ENCODE data around the gene MYO1G. TPM values are rescaled to one million over a fixed set of nuclear protein-coding genes. Genes with fewer than 3 reads are reported as not detected.
"Not testable (repeated sequence)": the region's sequence is repeated elsewhere in the genome, so short reads cannot be mapped to it uniquely, and the experiment has no call there.

Gene MYO1G
- polyA plus RNA-seq, 1 donor, result 0.59 TPM

- DNase-seq, result peak; percentile 99
These were observed 20.7 kb upstream of the MYO1G start for GRCh38 chr7:44999245-45000092.

- no peak for DNase-seq
These were observed 19.5 kb upstream of the MYO1G start for GRCh38 chr7:44998153-44998871.

- DNase-seq, result no peak
These were observed 17.0 kb upstream of the MYO1G start for GRCh38 chr7:44995555-44996493.

GRCh38 chr7:44994877-44995554, 16.2 kb upstream of the MYO1G start:
- DNase-seq, result no peak

DNA sequence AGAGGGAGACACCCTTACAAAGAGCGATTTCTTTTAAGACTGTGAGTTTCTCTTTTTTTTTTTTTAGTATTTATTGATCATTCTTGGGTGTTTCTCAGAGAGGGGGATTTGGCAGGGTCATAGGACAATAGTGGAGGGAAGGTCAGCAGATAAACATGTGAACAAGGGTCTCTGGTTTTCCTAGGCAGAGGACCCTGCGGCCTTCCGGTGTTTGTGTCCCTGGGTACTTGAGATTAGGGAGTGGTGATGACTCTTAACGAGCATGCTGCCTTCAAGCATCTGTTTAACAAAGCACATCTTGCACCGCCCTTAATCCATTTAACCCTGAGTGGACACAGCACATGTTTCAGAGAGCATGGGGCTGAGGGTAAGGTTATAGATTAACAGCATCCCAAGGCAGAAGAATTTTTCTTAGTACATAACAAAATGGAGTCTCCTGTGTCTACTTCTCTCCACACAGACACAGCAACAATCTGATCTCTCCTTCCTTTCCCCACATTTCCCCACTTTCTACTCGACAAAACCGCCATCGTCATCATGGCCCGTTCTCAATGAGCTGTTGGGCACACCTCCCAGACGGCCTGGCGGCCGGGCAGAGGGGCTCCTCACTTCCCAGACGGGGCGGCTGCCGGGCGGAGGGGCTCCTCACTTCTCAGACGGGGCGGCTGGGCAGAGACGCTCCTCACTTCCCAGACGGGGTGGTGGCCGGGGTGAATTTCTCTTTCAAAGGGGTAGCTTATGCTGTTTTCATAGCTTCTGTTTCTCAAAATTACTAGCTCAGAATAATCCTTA, 13.4 kb upstream of the MYO1G start:
- not testable (repeated sequence) for DNase-seq

DNA sequence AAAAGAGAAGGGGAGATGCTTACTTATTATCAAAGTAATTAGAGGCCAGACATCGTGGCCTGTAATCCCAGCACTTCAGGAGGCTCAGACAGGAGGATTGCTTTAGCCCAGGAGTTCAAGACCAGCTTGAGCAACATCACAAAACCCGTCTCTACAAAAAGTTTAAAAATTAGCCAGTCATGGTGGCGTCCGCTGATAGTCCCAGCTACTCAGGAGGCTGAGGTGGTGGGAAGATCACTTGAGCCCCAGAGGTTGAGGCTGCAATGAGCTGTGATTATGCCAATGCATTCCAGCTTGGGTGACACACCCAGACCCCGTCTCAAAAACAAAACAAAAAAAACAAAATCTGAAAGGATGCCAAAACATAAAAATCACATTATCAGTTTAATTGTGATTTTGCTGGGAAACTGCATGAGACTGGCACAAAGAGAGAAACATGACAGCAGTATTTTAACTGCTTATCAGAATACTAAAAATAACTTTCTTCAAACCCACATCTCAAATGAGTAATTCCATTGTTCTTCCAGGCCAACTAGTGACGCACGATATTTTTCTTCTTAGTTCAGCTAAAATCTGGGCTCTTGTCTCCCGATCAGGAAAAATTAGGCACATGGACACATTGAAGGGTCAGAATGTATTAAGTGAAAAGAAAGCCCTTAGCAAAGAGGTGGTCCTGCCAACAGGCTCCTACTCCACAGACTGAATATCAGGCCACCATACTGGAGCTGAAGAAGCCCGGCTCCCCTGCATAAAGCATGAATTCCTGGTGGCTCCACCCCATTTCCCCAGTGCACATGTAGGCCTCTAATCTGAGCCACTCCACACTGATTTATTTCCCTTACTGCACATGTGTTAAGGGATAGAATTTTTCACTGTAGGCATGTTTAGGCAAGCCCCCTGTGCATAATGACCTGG, 11.6 kb upstream of the MYO1G start:
- DNase-seq, result no peak

GRCh38 chr7:44989132-44989531, 10.3 kb upstream of the MYO1G start:
- DNase-seq, result no peak

DNA sequence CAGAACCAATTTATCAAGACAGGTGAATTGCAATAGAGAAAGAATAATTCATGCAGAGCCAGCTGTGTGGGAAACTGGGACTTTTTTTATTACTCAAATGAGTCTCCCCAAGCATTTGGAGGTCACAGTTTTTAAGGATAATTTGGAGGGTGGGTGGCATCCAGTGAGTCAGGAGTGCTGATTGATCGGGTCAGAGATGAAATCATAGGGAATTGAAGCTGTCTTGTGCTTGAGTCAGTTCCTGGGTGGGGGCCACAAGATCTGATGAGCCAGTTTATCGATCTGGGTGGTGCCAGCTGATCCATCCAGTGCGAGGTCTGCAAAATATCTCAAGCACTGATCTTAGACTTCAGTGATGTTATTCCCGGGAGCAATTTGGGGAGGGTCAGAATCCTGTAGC, 9.9 kb upstream of the MYO1G start:
- no peak for DNase-seq

GRCh38 chr7:44987996-44988395, 9.2 kb upstream of the MYO1G start:
- no peak for DNase-seq

DNA sequence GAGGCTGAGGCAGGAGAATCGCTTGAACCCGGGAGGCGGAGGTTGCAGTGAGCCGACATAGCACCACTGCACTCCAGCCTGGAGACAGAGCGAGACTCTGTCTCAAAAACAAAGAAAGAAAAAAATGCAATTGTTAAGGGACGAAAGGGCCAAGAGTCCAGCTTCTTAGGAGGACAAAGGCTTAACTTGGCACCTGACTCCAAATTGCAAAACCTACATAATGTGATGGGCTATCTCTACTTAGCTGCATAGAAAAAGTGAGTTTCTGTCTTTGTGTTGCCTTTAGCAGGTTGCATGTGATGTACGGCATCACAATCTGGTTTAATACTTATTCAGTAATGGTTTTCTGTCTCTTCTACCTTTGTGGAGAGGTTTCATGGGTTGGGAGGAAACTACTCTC, 8.6 kb upstream of the MYO1G start:
- no peak for DNase-seq

GRCh38 chr7:44986218-44987053, 7.6 kb upstream of the MYO1G start:
- DNase-seq, result peak; percentile 97

- no peak for DNase-seq
These were observed 7.0 kb upstream of the MYO1G start for GRCh38 chr7:44985900-44986217.

- no peak for DNase-seq
These were observed 6.3 kb upstream of the MYO1G start for GRCh38 chr7:44985033-44985695.

GRCh38 chr7:44984478-44984758, 5.6 kb upstream of the MYO1G start:
- no peak for DNase-seq

DNA sequence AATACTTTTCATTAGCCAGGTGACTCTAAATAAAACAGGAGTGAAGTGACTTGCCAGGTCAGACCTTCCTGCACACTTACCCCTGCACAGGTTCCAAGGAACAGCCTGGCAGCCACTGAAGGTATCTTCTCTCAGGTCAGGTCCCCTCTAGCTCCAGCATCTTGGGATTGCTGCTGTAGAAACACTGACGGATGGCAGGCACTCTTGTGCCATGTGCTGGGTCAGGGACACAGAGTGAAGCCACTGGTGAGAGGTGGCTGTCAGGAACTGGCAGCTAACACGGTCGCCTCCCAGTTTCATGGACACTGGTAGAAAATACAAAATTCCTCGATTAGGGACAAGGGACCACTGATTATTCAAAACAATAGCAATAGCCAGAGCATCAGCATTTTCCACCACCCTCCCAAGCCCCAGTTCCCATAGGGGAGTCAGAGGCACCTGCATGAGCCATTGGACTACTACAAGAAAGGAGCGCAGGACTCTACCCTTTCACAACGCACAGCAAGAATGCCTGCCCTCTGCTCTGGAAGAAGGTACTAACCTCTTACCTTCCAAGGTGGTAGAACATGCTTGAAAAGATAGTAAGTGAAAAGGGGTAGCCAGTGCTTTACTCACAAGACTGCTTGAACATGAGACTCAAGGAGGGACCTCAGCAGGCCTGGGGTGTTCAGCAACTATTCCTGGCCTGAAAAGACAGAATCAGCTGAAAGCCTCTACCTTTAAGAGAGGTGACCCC, 5.1 kb upstream of the MYO1G start:
- no peak for DNase-seq

GRCh38 chr7:44982970-44983369, 4.2 kb upstream of the MYO1G start:
- no peak for DNase-seq

DNA sequence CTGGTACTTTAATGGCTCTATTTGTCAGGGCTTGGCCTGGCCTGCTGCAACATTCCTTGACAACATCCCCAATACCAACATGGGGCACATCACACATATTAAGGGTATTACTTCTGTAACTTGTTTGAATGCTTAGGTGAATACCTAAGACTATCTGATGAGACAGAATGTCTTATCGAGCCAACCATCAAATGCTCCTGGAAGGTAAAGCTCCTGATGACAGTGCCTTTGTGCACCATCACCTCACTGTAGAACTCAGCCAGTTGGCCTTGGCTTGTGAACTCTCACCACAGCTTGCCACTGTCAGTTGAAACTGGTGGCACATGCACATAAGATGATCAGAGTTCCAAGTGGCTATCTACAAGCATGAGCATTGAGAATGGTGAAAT, 3.7 kb upstream of the MYO1G start:
- no peak for DNase-seq

- no peak for DNase-seq
These were observed 2.4 kb upstream of the MYO1G start for GRCh38 chr7:44981035-44981706.
